HG02885 (cell line): ENCODE results near the gene JAZF1.
A peak's percentile ranks its signal among the peaks of the same experiment; 100 is the strongest.
"Not testable (repeated sequence)": the region's sequence is repeated elsewhere in the genome, so short reads cannot be mapped to it uniquely, and the experiment has no call there.

Source experiments
- ATAC-seq: cut with Tn5 transposase; IDR thresholded peaks from one replicate; pipeline ENCODE4 v1.9.1; 2021; ENCODE audit warnings: mild to moderate bottlenecking; ENCODE audit not compliant: unreplicated experiment, poor library complexity

JAZF1 gene

GRCh38 chr7:28020302-28020940 is 160.2 kb downstream of the JAZF1 start:
- peak; percentile 80 for ATAC-seq

GRCh38 chr7:28018856-28019465 is 161.6 kb downstream of the JAZF1 start:
- ATAC-seq: no peak

GRCh38 chr7:28018446-28018845 is 162.1 kb downstream of the JAZF1 start:
- no peak for ATAC-seq

- ATAC-seq: no peak
Measured at GRCh38 chr7:28018020-28018419, 162.6 kb downstream of the JAZF1 start.

- ATAC-seq: no peak
Measured at GRCh38 chr7:28017372-28017771, 163.2 kb downstream of the JAZF1 start.

- no peak for ATAC-seq
Measured at GRCh38 chr7:28016297-28016696, 164.3 kb downstream of the JAZF1 start.

GRCh38 chr7:28015169-28015568 is 165.4 kb downstream of the JAZF1 start:
- no peak for ATAC-seq

- ATAC-seq: not testable (repeated sequence)
Measured at GRCh38 chr7:28014340-28014739, 166.3 kb downstream of the JAZF1 start.

GRCh38 chr7:28013441-28013840 is 167.2 kb downstream of the JAZF1 start:
- no peak for ATAC-seq

- ATAC-seq: no peak
Measured at GRCh38 chr7:28013019-28013418, 167.6 kb downstream of the JAZF1 start.

- ATAC-seq: no peak
Measured at GRCh38 chr7:28008911-28009310, 171.7 kb downstream of the JAZF1 start.

- no peak for ATAC-seq
Measured at GRCh38 chr7:28008171-28008570, 172.4 kb downstream of the JAZF1 start.

GRCh38 chr7:28006491-28006890 is 174.1 kb downstream of the JAZF1 start:
- no peak for ATAC-seq

- ATAC-seq: no peak
Measured at GRCh38 chr7:28005847-28006231, 174.8 kb downstream of the JAZF1 start.

- ATAC-seq: no peak
Measured at GRCh38 chr7:28005075-28005846, 175.3 kb downstream of the JAZF1 start.

- no peak for ATAC-seq
Measured at GRCh38 chr7:28003408-28003807, 177.2 kb downstream of the JAZF1 start.

- ATAC-seq: no peak
Measured at GRCh38 chr7:28002638-28003037, 178.0 kb downstream of the JAZF1 start.

- no peak for ATAC-seq
Measured at GRCh38 chr7:28001896-28002295, 178.7 kb downstream of the JAZF1 start.

- ATAC-seq: no peak
Measured at GRCh38 chr7:27999829-28000228, 180.8 kb downstream of the JAZF1 start.

GRCh38 chr7:27998382-27998781 is 182.2 kb downstream of the JAZF1 start:
- no peak for ATAC-seq

- ATAC-seq: no peak
Measured at GRCh38 chr7:27997188-27997707, 183.3 kb downstream of the JAZF1 start.
